Measurements from ENCODE around the gene ARHGAP26. TPM values are rescaled to one million over a fixed set of nuclear protein-coding genes. Genes with fewer than 3 reads are reported as not detected.

ARHGAP26 gene
- total RNA-seq, 1 donor from 2014 or later, result 8.9 TPM

DNA sequence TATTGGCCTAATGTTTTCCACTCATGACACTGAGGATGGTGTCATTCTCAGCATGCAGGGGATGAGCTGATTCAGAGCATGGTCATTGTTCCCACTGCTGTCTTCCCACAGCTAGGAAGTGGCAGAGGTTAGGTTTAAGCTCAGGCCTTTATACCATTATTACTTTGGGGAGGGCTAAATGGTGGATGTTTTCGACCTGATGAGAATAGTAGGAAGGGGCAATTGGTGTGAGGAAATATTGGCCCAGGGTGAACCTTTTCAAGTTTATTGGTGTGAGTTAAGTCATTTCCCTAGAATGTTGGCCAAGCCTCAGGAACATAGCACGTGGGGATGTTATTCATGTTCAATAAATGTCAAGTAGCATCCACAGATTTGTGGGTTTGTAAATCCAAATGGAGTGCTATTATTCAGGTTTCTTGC, 59.6 kb downstream of the ARHGAP26 start:
- Mint-ChIP-seq H3K27me3 (ENCODE audit: low read depth) (no peaks in the 10 kb centered on the region), H3K9me3 (no peaks in the 10 kb centered on the region), H3K4me1 (peaks cover 29% of the 10 kb centered on the region), H3K4me3 (no peak overlapping the region), H3K36me3 (no peaks in the 10 kb centered on the region), H3K27ac (no peak overlapping the region)
- no peak for DNase-seq (ENCODE audit: low spot score in 2 of 2, unreplicated experiment in 2 of 2)
- TF ChIP-seq, protein P1, sequence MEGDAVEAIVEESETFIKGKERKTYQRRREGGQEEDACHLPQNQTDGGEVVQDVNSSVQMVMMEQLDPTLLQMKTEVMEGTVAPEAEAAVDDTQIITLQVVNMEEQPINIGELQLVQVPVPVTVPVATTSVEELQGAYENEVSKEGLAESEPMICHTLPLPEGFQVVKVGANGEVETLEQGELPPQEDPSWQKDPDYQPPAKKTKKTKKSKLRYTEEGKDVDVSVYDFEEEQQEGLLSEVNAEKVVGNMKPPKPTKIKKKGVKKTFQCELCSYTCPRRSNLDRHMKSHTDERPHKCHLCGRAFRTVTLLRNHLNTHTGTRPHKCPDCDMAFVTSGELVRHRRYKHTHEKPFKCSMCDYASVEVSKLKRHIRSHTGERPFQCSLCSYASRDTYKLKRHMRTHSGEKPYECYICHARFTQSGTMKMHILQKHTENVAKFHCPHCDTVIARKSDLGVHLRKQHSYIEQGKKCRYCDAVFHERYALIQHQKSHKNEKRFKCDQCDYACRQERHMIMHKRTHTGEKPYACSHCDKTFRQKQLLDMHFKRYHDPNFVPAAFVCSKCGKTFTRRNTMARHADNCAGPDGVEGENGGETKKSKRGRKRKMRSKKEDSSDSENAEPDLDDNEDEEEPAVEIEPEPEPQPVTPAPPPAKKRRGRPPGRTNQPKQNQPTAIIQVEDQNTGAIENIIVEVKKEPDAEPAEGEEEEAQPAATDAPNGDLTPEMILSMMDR (IDR thresholded peaks at IDR 0.05; ENCODE audit: unreplicated experiment), result no peak

DNA sequence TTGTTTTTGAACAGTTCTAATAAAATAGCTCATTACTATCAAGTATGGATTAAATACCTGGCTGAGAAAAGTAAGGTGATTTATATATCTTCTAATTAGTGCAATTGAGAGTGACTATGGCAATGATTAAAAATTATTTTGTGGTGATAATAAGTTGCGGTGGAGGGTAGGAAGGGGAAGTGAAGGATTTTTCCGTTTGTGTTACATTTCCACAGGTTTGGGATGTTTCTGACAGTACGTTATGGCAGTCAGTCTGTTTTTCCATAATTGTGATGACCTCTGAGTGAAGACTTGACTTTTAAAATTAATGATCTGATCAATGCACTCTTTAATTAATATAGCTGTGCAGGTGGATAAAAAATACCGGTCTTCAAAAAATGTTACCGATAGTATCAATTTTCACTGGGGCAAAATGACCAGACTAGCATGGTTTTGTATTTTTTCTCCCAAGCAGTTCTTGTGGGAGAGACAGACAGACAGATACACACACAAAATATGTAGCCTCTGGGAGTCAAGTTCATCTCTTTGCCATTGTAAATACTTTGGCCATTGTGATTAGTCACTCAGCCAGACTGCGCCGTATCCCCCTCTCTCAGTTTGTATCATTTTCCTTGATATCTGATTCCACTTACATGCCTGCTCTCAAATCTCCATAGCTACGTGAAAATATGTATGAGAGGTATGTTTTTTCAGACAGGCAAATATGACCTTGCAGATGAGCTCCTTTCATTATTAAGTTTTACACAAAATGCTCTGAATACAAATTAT, 60.2 kb downstream of the ARHGAP26 start:
- Mint-ChIP-seq H3K9me3 (no peaks in the 10 kb centered on the region), H3K4me3 (no peak overlapping the region), H3K27ac (peak overlapping the region; percentile 27), H3K27me3 (ENCODE audit: low read depth) (no peaks in the 10 kb centered on the region), H3K36me3 (no peaks in the 10 kb centered on the region), H3K4me1 (peaks cover 29% of the 10 kb centered on the region)
- no peak for DNase-seq (ENCODE audit: low spot score in 2 of 2, unreplicated experiment in 2 of 2)
- TF ChIP-seq, protein P1 (IDR thresholded peaks at IDR 0.05; ENCODE audit: unreplicated experiment), result no peak

DNA sequence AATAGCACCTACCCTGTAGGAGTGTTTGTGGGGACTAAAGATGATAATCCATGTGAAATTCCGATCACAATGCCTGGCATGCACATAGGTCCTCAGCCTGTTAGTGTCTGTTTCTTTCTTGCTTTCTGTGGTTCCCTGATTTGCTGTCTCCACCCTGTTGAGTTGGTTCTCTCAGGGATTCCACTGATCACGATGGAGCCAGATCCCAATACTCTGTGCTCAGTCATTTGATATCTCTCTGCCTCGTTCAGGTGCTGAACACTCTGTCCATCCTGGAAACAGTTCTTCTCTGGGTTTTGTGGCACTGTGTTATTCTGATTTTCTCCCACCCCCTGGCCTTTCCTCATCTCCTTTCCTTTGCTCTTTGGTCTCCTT, 60.8 kb downstream of the ARHGAP26 start:
- TF ChIP-seq, protein P1 (IDR thresholded peaks at IDR 0.05; ENCODE audit: unreplicated experiment), result no peak
- Mint-ChIP-seq H3K27ac (peak overlapping the region; percentile 27), H3K36me3 (no peaks in the 10 kb centered on the region), H3K4me1 (peaks cover 29% of the 10 kb centered on the region), H3K4me3 (no peak overlapping the region), H3K27me3 (ENCODE audit: low read depth) (no peaks in the 10 kb centered on the region), H3K9me3 (no peaks in the 10 kb centered on the region)
- DNase-seq (ENCODE audit: low spot score in 2 of 2, unreplicated experiment in 2 of 2), result no peak

DNA sequence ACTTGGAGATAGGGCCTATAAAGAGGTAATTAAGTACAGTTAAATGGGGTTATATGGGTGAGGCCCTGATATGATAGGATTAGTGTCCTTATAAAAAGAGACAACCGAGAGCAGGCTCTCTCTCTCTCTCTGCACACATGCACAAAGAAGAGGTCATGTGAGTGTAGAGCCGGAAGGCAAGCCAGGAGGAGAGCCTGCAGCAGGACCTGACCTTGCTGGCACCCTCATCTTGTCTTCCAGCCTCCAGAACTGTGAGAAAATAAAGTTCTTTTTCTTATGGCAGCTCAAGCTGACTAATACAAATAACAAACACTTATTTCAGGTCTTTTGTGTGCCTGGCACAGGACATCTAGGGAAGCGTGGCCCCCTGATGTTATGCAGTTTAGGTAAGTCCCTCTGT, 62.1 kb downstream of the ARHGAP26 start:
- TF ChIP-seq, protein P1 (IDR thresholded peaks at IDR 0.05; ENCODE audit: unreplicated experiment), result no peak
- no peak overlapping the region for H3K4me3 Mint-ChIP-seq
- H3K27ac Mint-ChIP-seq, result peak overlapping the region; percentile 31
- H3K9me3 Mint-ChIP-seq, result no peaks in the 10 kb centered on the region
- H3K36me3 Mint-ChIP-seq, result no peaks in the 10 kb centered on the region
- no peak for DNase-seq (ENCODE audit: low spot score in 2 of 2, unreplicated experiment in 2 of 2)
- peaks cover 22% of the 10 kb centered on the region for H3K4me1 Mint-ChIP-seq
- H3K27me3 Mint-ChIP-seq (ENCODE audit: low read depth), result no peaks in the 10 kb centered on the region

DNA sequence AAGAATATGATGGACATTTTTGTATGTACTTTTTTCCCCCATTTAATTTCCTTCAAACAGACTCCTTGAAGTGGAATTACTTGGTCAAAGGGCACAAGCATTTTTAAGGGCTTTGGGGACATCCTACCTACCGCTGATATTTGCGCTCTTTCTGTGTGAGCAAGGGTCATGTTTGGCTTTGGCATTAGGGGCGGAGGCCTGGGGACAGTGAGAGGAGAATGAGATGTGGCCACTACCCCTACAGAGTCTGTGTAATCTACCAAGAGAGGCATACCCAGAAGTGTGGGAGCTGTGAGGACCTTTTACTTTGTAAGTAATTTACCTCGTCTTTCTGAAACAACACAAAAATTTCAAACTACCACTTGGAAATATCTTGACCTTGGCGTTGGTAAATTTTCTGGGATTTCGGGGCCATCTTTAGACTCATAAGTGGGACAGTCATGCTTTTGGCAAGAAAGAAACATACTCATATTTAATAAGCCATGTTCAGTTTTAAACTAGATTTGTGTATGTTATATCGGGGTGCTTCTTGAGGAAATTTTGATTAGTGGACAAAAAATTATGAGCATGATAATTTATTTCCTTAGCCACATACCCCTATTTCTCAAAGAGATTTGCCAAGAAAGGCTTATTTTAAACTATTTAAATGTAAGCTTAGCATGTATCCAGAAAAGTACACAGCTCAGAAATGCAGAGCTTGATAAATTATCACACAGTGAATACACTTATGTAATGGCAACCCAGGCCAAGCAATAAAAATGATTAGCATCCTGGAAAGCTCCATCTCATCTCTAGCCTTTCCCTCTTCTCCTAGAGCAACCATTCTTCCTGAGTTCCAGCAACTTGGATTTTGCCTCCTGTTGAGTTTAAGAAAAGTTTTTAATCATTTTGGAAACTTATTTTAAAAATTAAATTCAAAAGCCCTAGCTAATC, 63.6 kb downstream of the ARHGAP26 start:
- no peak overlapping the region for H3K4me3 Mint-ChIP-seq
- TF ChIP-seq, protein P1 (IDR thresholded peaks at IDR 0.05; ENCODE audit: unreplicated experiment), result no peak
- H3K4me1 Mint-ChIP-seq, result peaks cover 22% of the 10 kb centered on the region

More for the DNA sequence above, 63.6 kb downstream of the ARHGAP26 start:
- Mint-ChIP-seq H3K27ac (no peak overlapping the region), H3K27me3 (ENCODE audit: low read depth) (no peaks in the 10 kb centered on the region), H3K36me3 (no peaks in the 10 kb centered on the region), H3K9me3 (no peaks in the 10 kb centered on the region)
- no peak for DNase-seq (ENCODE audit: low spot score in 2 of 2, unreplicated experiment in 2 of 2)

Measured in mesothelial cell of epicardium (in vitro differentiated cells).